ENCODE results near the gene RAF1. TPM values are rescaled to one million over a fixed set of nuclear protein-coding genes. Genes with fewer than 3 reads are reported as not detected.

Gene RAF1
- total and polyA plus RNA-seq, 9 of the 15 experiments (the other 6 are each of a cell fraction or from before 2014, with no cell fraction given) = 28.0 to 183 (median 85.6) TPM

DNA sequence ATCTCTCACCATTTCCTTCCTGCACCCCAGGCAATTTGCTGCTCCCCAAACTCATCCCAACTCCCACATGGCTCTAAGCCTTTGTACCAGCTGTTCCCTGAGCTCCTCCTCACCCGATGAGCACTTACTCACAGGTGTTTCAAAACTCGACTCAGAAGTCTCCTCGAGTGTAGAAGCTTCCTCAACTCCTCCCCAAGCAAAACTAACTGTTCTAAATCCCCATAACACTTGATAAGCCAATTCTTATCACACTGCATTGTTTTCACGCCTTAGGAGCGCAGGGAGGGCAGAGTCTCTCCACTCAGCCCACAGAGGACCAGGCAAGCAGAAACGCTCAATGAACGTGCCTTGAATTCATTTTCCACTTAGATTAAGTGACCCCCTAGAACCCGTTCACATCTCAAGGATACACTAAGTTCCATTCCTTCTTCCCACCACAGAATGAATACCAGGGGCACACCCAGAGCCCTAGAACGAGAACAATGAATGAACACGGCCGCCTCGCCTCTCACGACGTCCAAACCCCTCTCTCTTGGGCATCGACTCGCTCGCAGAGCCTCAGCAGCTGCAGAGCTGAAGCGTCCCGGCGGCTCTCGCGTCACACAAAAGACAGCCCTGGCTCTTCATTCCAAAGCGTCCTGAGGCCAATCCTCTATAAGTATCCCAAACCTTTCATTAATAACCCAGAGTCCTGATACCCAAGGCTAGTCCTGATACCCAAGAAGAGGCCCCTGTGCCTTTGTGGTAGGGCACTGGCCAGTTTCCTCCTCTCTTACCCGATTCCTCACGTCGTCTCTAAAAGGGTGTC, 1.1 kb downstream of the RAF1 start (continued):
- TF ChIP-seq SRSF9 (IDR thresholded peaks at IDR 0.05; ENCODE audit: borderline replicate concordance, low read depth, low read length) (no peak), ZNF384 (IDR thresholded peaks at IDR 0.05; ENCODE audit: low read depth, low read length) (0 out of 2 replicates have a peak, but pooled peaks have one; percentile 5), NR2C2 (CRISPR knock-in tag; IDR thresholded peaks at IDR 0.05) (0 out of 2 replicates have a peak, but pooled peaks have one; percentile 27), NR2C2 (tag; IDR thresholded peaks at IDR 0.05) (no peak), DNMT1 (IDR thresholded peaks at IDR 0.05) (no peak), CHD2 (IDR thresholded peaks at IDR 0.05; ENCODE audit: low read depth, low read length) (no peak), ETV5 (CRISPR knock-in tag; IDR thresholded peaks at IDR 0.05; ENCODE audit: low read depth) (no peak)

DNA sequence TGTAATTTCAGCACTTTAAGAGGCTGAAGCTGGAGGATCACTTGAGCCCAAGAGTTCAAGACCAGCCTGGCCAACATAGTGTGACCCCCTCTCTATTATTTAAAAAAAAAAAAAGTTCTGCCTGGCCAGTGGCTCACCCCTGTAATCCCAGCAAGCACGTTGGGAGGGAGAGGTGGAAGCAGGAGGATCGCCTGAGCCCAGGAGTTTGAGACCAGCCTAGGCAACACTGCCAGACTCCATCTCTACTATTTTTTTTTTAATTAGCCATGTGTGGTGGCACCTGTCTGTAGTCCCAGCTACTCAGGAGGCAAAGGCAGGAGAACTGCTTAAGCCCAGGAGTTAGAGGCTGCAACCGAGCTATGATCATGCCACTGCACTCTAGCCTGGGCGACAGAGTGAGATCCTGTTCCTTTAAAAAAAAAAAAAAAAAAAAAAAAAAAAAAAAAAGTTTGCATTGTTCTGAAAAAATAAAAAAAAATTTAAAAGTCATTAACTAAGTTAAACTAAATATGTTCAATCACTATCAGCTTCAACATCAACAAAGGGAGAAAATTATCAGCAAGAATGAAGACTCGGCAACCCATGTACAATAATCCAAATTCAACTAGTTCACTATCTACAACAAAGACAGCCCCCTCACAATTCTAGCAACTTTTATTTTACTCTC, 1.9 kb downstream of the RAF1 start:
- H3K4me2 ChIP-seq (ENCODE audit: insufficient read depth, low read length) = peak overlapping the region; percentile 97
- no peak overlapping the region for H2AFZ ChIP-seq (ENCODE audit: low read depth, low read length)
- H3K4me1 ChIP-seq (replicated peaks in 1 of 2; ENCODE audit: control insufficient read depth in 2 of 2, insufficient read depth in 2 of 2, low read length in 2 of 2) = peaks cover 25 to 34% of the 10 kb centered on the region in 2 experiments
- H3K9ac ChIP-seq (ENCODE audit: insufficient read depth in 1 of 2, low read depth in 2 of 2, low read length in 2 of 2) = peak overlapping the region; percentile 98 to 99; a peak in 3 of 4 replicates
- H3K27ac ChIP-seq (ENCODE audit: extremely low read depth, low read depth, low read length) = peak overlapping the region; percentile 99
- peak; percentile 5 for ATAC-seq
- peaks cover 24% of the 10 kb centered on the region; the same call in 1 of the 2 replicates for H4K20me1 ChIP-seq (replicated peaks; ENCODE audit: control insufficient read depth, insufficient read depth, low read length)
- no peak for DNase-seq (ENCODE audit: extremely low read depth in 1 of 4, low spot score in 3 of 4)
- POLR2A ChIA-PET = interaction anchor here (0.6 to 5.0 kb wide), 8 partner anchors 11 to 872 kb away, joined by 3 to 24 read pairs (median 4); no protein-coding TSS in a partner anchor
- no peaks in the 10 kb centered on the region for H3K9me3 ChIP-seq (replicated peaks; ENCODE audit: control insufficient read depth, insufficient read depth, low read depth, low read length)
- H3K36me3 ChIP-seq (ENCODE audit: control insufficient read depth, insufficient read depth, low read length) = peaks cover 3% of the 10 kb centered on the region; the same call in 2 of the 3 replicates
- no TSS peak for BruUV-seq (replicated peaks)
- H3K27me3 ChIP-seq (ENCODE audit: control insufficient read depth in 2 of 2, insufficient read depth in 2 of 2, low read length in 2 of 2) = no peaks in the 10 kb centered on the region
- no peak for FAIRE-seq
- intact Hi-C loops (cut with micrococcal nuclease) = loop anchor here (5.0 kb wide), 2 partner anchors 35 to 105 kb away; partner anchors contain the start of gene MKRN2
- in situ Hi-C loops (cut with MboI) = no loop called here
- CTCF ChIA-PET (ENCODE audit: low intra/inter-chr PET ratio) = no interaction called here
- WGBS (ENCODE audit: insufficient coverage, low coverage, missing lambda C conversion rate) = 4% methylated on average over 5 of the region's 5 CpGs
- peaks cover 3% of the 10 kb centered on the region for H3K9me1 ChIP-seq (ENCODE audit: control insufficient read depth, insufficient read depth, low read length)
- peak overlapping the region; percentile 99 for H3K4me3 ChIP-seq
- H3K79me2 ChIP-seq (ENCODE audit: control insufficient read depth, insufficient read depth, low read length) = peaks cover 69% of the 10 kb centered on the region
- no peak for TF ChIP-seq POLR3G (IDR thresholded peaks at IDR 0.05; ENCODE audit: extremely low read depth, insufficient read length, insufficient replicate concordance)
- TF ChIP-seq ETS2 (tag; IDR thresholded peaks at IDR 0.05; ENCODE audit: borderline replicate concordance, poor library complexity, severe bottlenecking) = no peak
- no peak for TF ChIP-seq SRSF1 (IDR thresholded peaks at IDR 0.05; ENCODE audit: low read depth, low read length)
- TF ChIP-seq, protein P1, sequence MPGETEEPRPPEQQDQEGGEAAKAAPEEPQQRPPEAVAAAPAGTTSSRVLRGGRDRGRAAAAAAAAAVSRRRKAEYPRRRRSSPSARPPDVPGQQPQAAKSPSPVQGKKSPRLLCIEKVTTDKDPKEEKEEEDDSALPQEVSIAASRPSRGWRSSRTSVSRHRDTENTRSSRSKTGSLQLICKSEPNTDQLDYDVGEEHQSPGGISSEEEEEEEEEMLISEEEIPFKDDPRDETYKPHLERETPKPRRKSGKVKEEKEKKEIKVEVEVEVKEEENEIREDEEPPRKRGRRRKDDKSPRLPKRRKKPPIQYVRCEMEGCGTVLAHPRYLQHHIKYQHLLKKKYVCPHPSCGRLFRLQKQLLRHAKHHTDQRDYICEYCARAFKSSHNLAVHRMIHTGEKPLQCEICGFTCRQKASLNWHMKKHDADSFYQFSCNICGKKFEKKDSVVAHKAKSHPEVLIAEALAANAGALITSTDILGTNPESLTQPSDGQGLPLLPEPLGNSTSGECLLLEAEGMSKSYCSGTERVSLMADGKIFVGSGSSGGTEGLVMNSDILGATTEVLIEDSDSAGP (CRISPR knock-in tag; IDR thresholded peaks at IDR 0.05) = 0 out of 2 replicates have a peak, but pooled peaks have one; percentile 62
- TF ChIP-seq ZNF384 (IDR thresholded peaks at IDR 0.05; ENCODE audit: low read depth, low read length) = peak; percentile 81; the same call in 1 of the 2 replicates
- no peak for TF ChIP-seq ZNF253 (CRISPR knock-in tag; conservative IDR thresholded peaks at IDR 0.05)
- TF ChIP-seq, protein P2, sequence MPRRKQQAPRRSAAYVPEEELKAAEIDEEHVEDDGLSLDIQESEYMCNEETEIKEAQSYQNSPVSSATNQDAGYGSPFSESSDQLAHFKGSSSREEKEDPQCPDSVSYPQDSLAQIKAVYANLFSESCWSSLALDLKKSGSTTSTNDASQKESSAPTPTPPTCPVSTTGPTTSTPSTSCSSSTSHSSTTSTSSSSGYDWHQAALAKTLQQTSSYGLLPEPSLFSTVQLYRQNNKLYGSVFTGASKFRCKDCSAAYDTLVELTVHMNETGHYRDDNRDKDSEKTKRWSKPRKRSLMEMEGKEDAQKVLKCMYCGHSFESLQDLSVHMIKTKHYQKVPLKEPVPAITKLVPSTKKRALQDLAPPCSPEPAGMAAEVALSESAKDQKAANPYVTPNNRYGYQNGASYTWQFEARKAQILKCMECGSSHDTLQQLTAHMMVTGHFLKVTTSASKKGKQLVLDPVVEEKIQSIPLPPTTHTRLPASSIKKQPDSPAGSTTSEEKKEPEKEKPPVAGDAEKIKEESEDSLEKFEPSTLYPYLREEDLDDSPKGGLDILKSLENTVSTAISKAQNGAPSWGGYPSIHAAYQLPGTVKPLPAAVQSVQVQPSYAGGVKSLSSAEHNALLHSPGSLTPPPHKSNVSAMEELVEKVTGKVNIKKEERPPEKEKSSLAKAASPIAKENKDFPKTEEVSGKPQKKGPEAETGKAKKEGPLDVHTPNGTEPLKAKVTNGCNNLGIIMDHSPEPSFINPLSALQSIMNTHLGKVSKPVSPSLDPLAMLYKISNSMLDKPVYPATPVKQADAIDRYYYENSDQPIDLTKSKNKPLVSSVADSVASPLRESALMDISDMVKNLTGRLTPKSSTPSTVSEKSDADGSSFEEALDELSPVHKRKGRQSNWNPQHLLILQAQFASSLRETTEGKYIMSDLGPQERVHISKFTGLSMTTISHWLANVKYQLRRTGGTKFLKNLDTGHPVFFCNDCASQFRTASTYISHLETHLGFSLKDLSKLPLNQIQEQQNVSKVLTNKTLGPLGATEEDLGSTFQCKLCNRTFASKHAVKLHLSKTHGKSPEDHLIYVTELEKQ (CRISPR knock-in tag; IDR thresholded peaks at IDR 0.05) = no peak
- TF ChIP-seq SAFB (IDR thresholded peaks at IDR 0.05; ENCODE audit: borderline replicate concordance, low read depth, low read length) = no peak

Data from K562 (cell line).